Trophoblast cell (in vitro differentiated cells and primary cell): ENCODE data around the gene NKX1-2.

Experiments used
- DNase-seq, 2 donors: peaks; one replicate each; pipeline ENCODE4 v3.0.0-alpha.2; 2016
- H2AFZ ChIP-seq: 2 replicates; pipeline ENCODE4 v1.6.1; 2013; ENCODE audit warnings: low read length, moderate library complexity, mild to moderate bottlenecking; ENCODE audit not compliant: insufficient read depth, poor library complexity
- H2AK5ac ChIP-seq: 2 replicates; pipeline ENCODE4 v1.6.1; 2013; ENCODE audit warnings: mild to moderate bottlenecking, low read length
- H2BK120ac ChIP-seq: 2 replicates; pipeline ENCODE4 v1.6.1; 2013; ENCODE audit warnings: low read length, mild to moderate bottlenecking, moderate library complexity; ENCODE audit not compliant: insufficient read depth, poor library complexity
- H2BK12ac ChIP-seq: 2 replicates; pipeline ENCODE4 v1.6.1; 2013; ENCODE audit warnings: mild to moderate bottlenecking, low read length, moderate library complexity
- H2BK5ac ChIP-seq: 2 replicates; pipeline ENCODE4 v1.6.1; 2013; ENCODE audit warnings: low read length, low read depth, moderate library complexity, mild to moderate bottlenecking; ENCODE audit not compliant: poor library complexity
- H3K14ac ChIP-seq: 2 replicates; pipeline ENCODE4 v1.6.1; 2013; ENCODE audit warnings: mild to moderate bottlenecking, low read length
- H3K18ac ChIP-seq: 2 replicates; pipeline ENCODE4 v1.6.1; 2013; ENCODE audit warnings: mild to moderate bottlenecking, low read length
- H3K23ac ChIP-seq: 2 replicates; pipeline ENCODE4 v1.6.1; 2013; ENCODE audit warnings: low read length
- H3K27ac ChIP-seq: 2 replicates; pipeline ENCODE4 v1.5.1; 2013; ENCODE audit warnings: low read depth, mild to moderate bottlenecking, inconsistent platforms, low read length, moderate library complexity
- H3K27me3 ChIP-seq: 2 replicates; pipeline ENCODE4 v1.6.1; 2013; ENCODE audit warnings: inconsistent platforms, mild to moderate bottlenecking, low read length, moderate library complexity; ENCODE audit not compliant: insufficient read depth
- H3K36me3 ChIP-seq, 2 experiments: 1 replicate in 1 of 2; 2 replicates in 1 of 2; pipeline ENCODE4 v1.6.1; 2013; ENCODE audit warnings: low read length in 2 of 2, mild to moderate bottlenecking in 2 of 2, moderate library complexity in 1 of 2; ENCODE audit not compliant: insufficient read depth in 2 of 2, control insufficient read depth in 1 of 2
- H3K4ac ChIP-seq: 2 replicates; pipeline ENCODE4 v1.6.1; 2013; ENCODE audit warnings: low read depth, mild to moderate bottlenecking, low read length, moderate library complexity
- H3K4me1 ChIP-seq, 2 experiments: 1 replicate in 1 of 2; 2 replicates in 1 of 2; pipeline ENCODE4 v1.6.1; 2013; ENCODE audit warnings: low read length in 2 of 2, mild to moderate bottlenecking in 2 of 2, moderate library complexity in 1 of 2; ENCODE audit not compliant: insufficient read depth in 2 of 2, control insufficient read depth in 1 of 2
- H3K4me2 ChIP-seq: 2 replicates; pipeline ENCODE4 v1.6.1; 2013; ENCODE audit warnings: inconsistent platforms, mild to moderate bottlenecking, low read length, moderate library complexity
- H3K4me3 ChIP-seq: 2 replicates; pipeline ENCODE4 v1.5.1; 2013; ENCODE audit warnings: mild to moderate bottlenecking, low read depth, low read length, inconsistent platforms
- H3K79me1 ChIP-seq: one replicate; pipeline ENCODE4 v1.6.1; 2013; ENCODE audit warnings: low read length
- H3K79me2 ChIP-seq: 2 replicates; pipeline ENCODE4 v1.6.1; 2013; ENCODE audit warnings: low read length, mild to moderate bottlenecking; ENCODE audit not compliant: control insufficient read depth, insufficient read depth, poor library complexity
- H3K9ac ChIP-seq: 2 replicates; pipeline ENCODE4 v1.6.1; 2013; ENCODE audit warnings: mild to moderate bottlenecking, low read length
- H3K9me3 ChIP-seq: 2 replicates; pipeline ENCODE4 v1.6.1; 2013; ENCODE audit warnings: low read depth, mild to moderate bottlenecking, control low read depth, inconsistent platforms, low read length; ENCODE audit not compliant: insufficient read depth
- H4K12ac ChIP-seq: 2 replicates; pipeline ENCODE4 v1.6.1; 2013; ENCODE audit warnings: low read depth, mild to moderate bottlenecking, low read length, moderate library complexity
- H4K8ac ChIP-seq: 2 replicates; pipeline ENCODE4 v1.6.1; 2013; ENCODE audit warnings: low read depth, mild to moderate bottlenecking, low read length, moderate library complexity
- H4K91ac ChIP-seq: one replicate; pipeline ENCODE4 v1.6.1; 2013; ENCODE audit warnings: low read depth, mild to moderate bottlenecking, low read length, moderate library complexity
- WGBS: extraction: QIAGEN DNeasy Blood & Tissue Kit; methylation state at CpG from one replicate; pipeline ENCODE4 v1.1.7; 2013; ENCODE audit warnings: missing lambda C conversion rate; ENCODE audit not compliant: insufficient read length, insufficient coverage; ENCODE audit errors: extremely low coverage; 5-methylcytosine and 5-hydroxymethylcytosine counted together

Gene NKX1-2

GRCh38 chr10:124425227-124425962, 24.4 kb downstream of the NKX1-2 start:
- Histone ChIP-seq H2AK5ac (no peak overlapping the region), H3K4ac (no peak overlapping the region), H3K23ac (no peak overlapping the region), H3K36me3 (no peaks in the 10 kb centered on the region), H3K18ac (no peak overlapping the region), H2BK5ac (no peak overlapping the region), H3K4me2 (no peak overlapping the region), H2BK120ac (no peak overlapping the region), H3K9ac (no peak overlapping the region), H4K91ac (no peak overlapping the region), H3K27ac (no peak overlapping the region), H4K12ac (no peak overlapping the region), H3K79me2 (no peaks in the 10 kb centered on the region), H3K14ac (no peak overlapping the region), H2BK12ac (no peak overlapping the region), H4K8ac (no peak overlapping the region), H2AFZ (no peak overlapping the region), H3K4me1 (no peaks in the 10 kb centered on the region), H3K9me3 (no peaks in the 10 kb centered on the region), H3K79me1 (no peaks in the 10 kb centered on the region), H3K4me3 (no peak overlapping the region), H3K27me3 (no peaks in the 10 kb centered on the region)
- DNase-seq, result no peak
- WGBS, result no CpG with 5 or more reads among the region's 4 CpGs

- Histone ChIP-seq H2BK5ac (no peak overlapping the region), H3K4ac (no peak overlapping the region), H3K27ac (no peak overlapping the region), H3K4me3 (no peak overlapping the region), H2BK12ac (no peak overlapping the region), H3K23ac (no peak overlapping the region), H3K79me1 (no peaks in the 10 kb centered on the region), H3K18ac (no peak overlapping the region), H2AFZ (no peak overlapping the region), H3K4me2 (no peak overlapping the region), H3K9ac (no peak overlapping the region), H3K27me3 (no peaks in the 10 kb centered on the region), H2BK120ac (no peak overlapping the region), H3K4me1 (peaks cover 3 to 4% of the 10 kb centered on the region in 2 experiments), H4K12ac (no peak overlapping the region), H3K79me2 (no peaks in the 10 kb centered on the region), H3K9me3 (no peaks in the 10 kb centered on the region), H3K14ac (no peak overlapping the region), H3K36me3 (no peaks in the 10 kb centered on the region), H2AK5ac (no peak overlapping the region), H4K91ac (no peak overlapping the region), H4K8ac (no peak overlapping the region)
- no CpG with 5 or more reads among the region's 5 CpGs for WGBS
- DNase-seq, result no peak
Measured at GRCh38 chr10:124423813-124424212, 26.0 kb downstream of the NKX1-2 start.

- Histone ChIP-seq H2BK5ac (no peak overlapping the region), H3K4me1 (peaks cover 3 to 5% of the 10 kb centered on the region in 2 experiments), H3K9me3 (no peaks in the 10 kb centered on the region), H3K27me3 (no peaks in the 10 kb centered on the region), H2BK120ac (no peak overlapping the region), H4K8ac (no peak overlapping the region), H4K91ac (no peak overlapping the region), H3K18ac (no peak overlapping the region), H3K4me3 (no peak overlapping the region), H3K79me1 (no peaks in the 10 kb centered on the region), H3K4ac (no peak overlapping the region), H3K23ac (no peak overlapping the region), H3K36me3 (no peaks in the 10 kb centered on the region), H2BK12ac (no peak overlapping the region), H3K79me2 (peaks cover 7% of the 10 kb centered on the region), H4K12ac (no peak overlapping the region), H3K4me2 (no peak overlapping the region), H2AK5ac (no peak overlapping the region), H3K27ac (no peak overlapping the region), H3K9ac (no peak overlapping the region), H2AFZ (no peak overlapping the region), H3K14ac (no peak overlapping the region)
- no CpG with 5 or more reads among the region's 12 CpGs for WGBS
- DNase-seq, result no peak
Measured at GRCh38 chr10:124422742-124423141, 27.1 kb downstream of the NKX1-2 start.

- Histone ChIP-seq H4K91ac (no peak overlapping the region), H2AK5ac (no peak overlapping the region), H2BK12ac (no peak overlapping the region), H3K4me2 (no peak overlapping the region), H2BK5ac (no peak overlapping the region), H3K4ac (no peak overlapping the region), H3K27ac (no peak overlapping the region), H3K4me1 (peaks cover 3 to 6% of the 10 kb centered on the region in 2 experiments), H2AFZ (no peak overlapping the region), H4K8ac (no peak overlapping the region), H3K14ac (no peak overlapping the region), H3K27me3 (no peaks in the 10 kb centered on the region), H3K23ac (no peak overlapping the region), H3K4me3 (no peak overlapping the region), H2BK120ac (no peak overlapping the region), H3K9ac (no peak overlapping the region), H3K9me3 (no peaks in the 10 kb centered on the region), H3K36me3 (no peaks in the 10 kb centered on the region), H3K79me1 (no peaks in the 10 kb centered on the region), H3K18ac (no peak overlapping the region), H3K79me2 (peaks cover 7% of the 10 kb centered on the region), H4K12ac (no peak overlapping the region)
- no CpG with 5 or more reads among the region's 1 CpG for WGBS
- DNase-seq, result no peak
Measured at GRCh38 chr10:124420254-124420653, 29.6 kb downstream of the NKX1-2 start.
